Activated B cell treated with CpG ODN at 0.5 μM for 24 hours (primary cell): ENCODE results near the gene SDF4. TPM values are rescaled to one million over a fixed set of nuclear protein-coding genes. Genes with fewer than 3 reads are reported as not detected.

Experiments used
- ATAC-seq: fragments of 200-7000 bp; cut with Tn5 transposase; one replicate; pipeline ENCODE4 v1.10.0; 2021; ENCODE audit warnings: low read depth, mild to moderate bottlenecking, moderate library complexity
- CTCF ChIA-PET: fragments of 350-600 bp; sonication (Branson Sonifier 250); formaldehyde crosslinking; loops from one replicate; lab custom pipeline; 2021; ENCODE audit warnings: antibody characterized with exemption; lab: Charles Lee
- POLR2A ChIA-PET: fragments of 350-600 bp; sonication (Branson Sonifier 250); formaldehyde crosslinking; loops from one replicate; lab custom pipeline; 2021; ENCODE audit warnings: antibody characterized with exemption; lab: Charles Lee
- DNase-seq: peaks from one replicate; pipeline ENCODE4 v3.0.0; 2022
- H3K27ac Mint-ChIP-seq: one replicate; pipeline ENCODE4 v1.8.0; 2020; ENCODE audit warnings: mixed read lengths
- H3K27me3 Mint-ChIP-seq: one replicate; pipeline ENCODE4 v1.8.0; 2021; ENCODE audit warnings: mixed read lengths
- H3K36me3 Mint-ChIP-seq: one replicate; pipeline ENCODE4 v1.8.0; 2021; ENCODE audit warnings: low read depth, mixed read lengths
- H3K4me1 Mint-ChIP-seq: one replicate; pipeline ENCODE4 v1.8.0; 2021; ENCODE audit warnings: mixed read lengths
- H3K4me3 Mint-ChIP-seq: one replicate; pipeline ENCODE4 v1.8.0; 2020; ENCODE audit warnings: mild to moderate bottlenecking, mixed read lengths
- H3K9me3 Mint-ChIP-seq: one replicate; pipeline ENCODE4 v1.8.0; 2020; ENCODE audit warnings: mixed read lengths
- intact Hi-C: fragments of 100-400 bp; cut with micrococcal nuclease; formaldehyde crosslinking; loops from one replicate; pipeline ENCODE4 v1.15.1; 2024
- total RNA-seq: library from RNA; stranded (reverse); gene quantifications from 2 replicates; pipeline ENCODE4 v1.2.3, GENCODE V29; 2022
- TF ChIP-seq, protein P1 (sequence below): fragments of 200-600 bp; IDR thresholded peaks from one replicate; pipeline ENCODE4 v1.8.0; 2022; ENCODE audit warnings: antibody characterized with exemption, mild to moderate bottlenecking

SDF4 gene
- total RNA-seq, 1 donor from 2014 or later = 97.9 TPM

DNA sequence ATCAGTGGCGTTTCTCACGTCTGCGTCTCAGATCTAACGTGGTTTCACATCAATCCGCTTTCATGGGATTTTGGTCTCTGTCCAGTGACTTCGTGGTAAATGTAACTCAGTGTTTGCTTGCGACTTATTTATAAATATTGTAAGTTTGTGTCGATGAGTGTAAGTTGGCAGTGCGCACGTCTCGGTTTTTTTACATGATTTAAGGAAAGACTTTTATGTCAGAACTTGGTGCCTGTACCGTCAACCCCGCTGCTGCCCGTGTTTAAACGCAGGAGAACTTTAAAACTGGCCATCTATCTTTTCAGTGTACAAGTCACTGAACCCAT is 1.7 kb upstream of the SDF4 start:
- Mint-ChIP-seq H3K27ac (peak overlapping the region; percentile 46), H3K9me3 (no peaks in the 10 kb centered on the region), H3K27me3 (no peaks in the 10 kb centered on the region), H3K4me3 (peak overlapping the region; percentile 56), H3K36me3 (peaks cover 34% of the 10 kb centered on the region), H3K4me1 (peaks cover 48% of the 10 kb centered on the region)
- TF ChIP-seq, protein P1, sequence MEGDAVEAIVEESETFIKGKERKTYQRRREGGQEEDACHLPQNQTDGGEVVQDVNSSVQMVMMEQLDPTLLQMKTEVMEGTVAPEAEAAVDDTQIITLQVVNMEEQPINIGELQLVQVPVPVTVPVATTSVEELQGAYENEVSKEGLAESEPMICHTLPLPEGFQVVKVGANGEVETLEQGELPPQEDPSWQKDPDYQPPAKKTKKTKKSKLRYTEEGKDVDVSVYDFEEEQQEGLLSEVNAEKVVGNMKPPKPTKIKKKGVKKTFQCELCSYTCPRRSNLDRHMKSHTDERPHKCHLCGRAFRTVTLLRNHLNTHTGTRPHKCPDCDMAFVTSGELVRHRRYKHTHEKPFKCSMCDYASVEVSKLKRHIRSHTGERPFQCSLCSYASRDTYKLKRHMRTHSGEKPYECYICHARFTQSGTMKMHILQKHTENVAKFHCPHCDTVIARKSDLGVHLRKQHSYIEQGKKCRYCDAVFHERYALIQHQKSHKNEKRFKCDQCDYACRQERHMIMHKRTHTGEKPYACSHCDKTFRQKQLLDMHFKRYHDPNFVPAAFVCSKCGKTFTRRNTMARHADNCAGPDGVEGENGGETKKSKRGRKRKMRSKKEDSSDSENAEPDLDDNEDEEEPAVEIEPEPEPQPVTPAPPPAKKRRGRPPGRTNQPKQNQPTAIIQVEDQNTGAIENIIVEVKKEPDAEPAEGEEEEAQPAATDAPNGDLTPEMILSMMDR = no peak
- intact Hi-C loops = loop anchor here (5.0 kb wide), 1 partner anchor 91 kb away; no protein-coding TSS in a partner anchor
- ATAC-seq = no peak
- CTCF ChIA-PET = no interaction called here
- POLR2A ChIA-PET = no interaction called here
- no peak for DNase-seq

- Mint-ChIP-seq H3K36me3 (peaks cover 35% of the 10 kb centered on the region), H3K9me3 (no peaks in the 10 kb centered on the region), H3K4me1 (peaks cover 43% of the 10 kb centered on the region), H3K4me3 (peak overlapping the region; percentile 69), H3K27me3 (no peaks in the 10 kb centered on the region), H3K27ac (peak overlapping the region; percentile 46)
- intact Hi-C loops = loop anchor here (1.0 to 5.0 kb wide), 3 partner anchors 72 to 117 kb away; partner anchors contain the start of gene C1orf159
- CTCF ChIA-PET = no interaction called here
- DNase-seq (no peak), ATAC-seq (no peak)
- POLR2A ChIA-PET = interaction anchor here (2.2 kb wide), 1 partner anchor 111 kb away, joined by 16 read pairs; no protein-coding TSS in a partner anchor
- TF ChIP-seq, protein P1 = no peak
Measured at GRCh38 chr1:1232796-1233566, 1.2 kb upstream of the SDF4 start.

DNA sequence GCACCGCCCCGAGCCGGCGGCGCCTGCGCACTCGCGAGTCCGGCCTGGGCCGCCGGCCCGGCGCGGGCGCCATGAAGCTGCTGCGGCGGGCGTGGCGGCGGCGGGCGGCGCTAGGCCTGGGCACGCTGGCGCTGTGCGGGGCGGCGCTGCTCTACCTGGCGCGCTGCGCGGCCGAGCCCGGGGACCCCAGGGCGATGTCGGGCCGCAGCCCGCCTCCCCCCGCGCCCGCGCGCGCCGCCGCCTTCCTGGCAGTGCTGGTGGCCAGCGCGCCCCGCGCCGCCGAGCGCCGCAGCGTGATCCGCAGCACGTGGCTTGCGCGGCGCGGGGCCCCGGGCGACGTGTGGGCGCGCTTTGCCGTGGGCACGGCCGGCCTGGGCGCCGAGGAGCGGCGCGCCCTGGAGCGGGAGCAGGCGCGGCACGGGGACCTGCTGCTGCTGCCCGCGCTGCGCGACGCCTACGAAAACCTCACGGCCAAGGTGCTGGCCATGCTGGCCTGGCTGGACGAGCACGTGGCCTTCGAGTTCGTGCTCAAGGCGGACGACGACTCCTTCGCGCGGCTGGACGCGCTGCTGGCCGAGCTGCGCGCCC is 501 bp upstream of the SDF4 start, which contains the start of gene B3GALT6:
B3GALT6 (plus strand) TSS at position 30 of the 588 bp plus-strand sequence; CDS start at position 72, 42 bp downstream.
- DNase-seq (no peak), ATAC-seq (no peak)
- peaks cover 39% of the 10 kb centered on the region for H3K36me3 Mint-ChIP-seq
- H3K27ac Mint-ChIP-seq = peak within 1 kb of the TSS; percentile 83
- H3K27me3 Mint-ChIP-seq = no peaks in the 10 kb centered on the region
- H3K4me3 Mint-ChIP-seq = peak within 1 kb of the TSS; percentile 92
- ChIA-PET POLR2A (interaction anchor here (1.4 to 2.2 kb wide), 5 partner anchors 23 to 116 kb away, joined by 5 to 16 read pairs (median 8); partner anchors contain the start of genes C1orf159 and TNFRSF18), CTCF (interaction anchor here (0.6 kb wide), 1 partner anchor 110 kb away, joined by 3 read pairs; no protein-coding TSS in a partner anchor)
- peaks cover 40% of the 10 kb centered on the region for H3K4me1 Mint-ChIP-seq
- TF ChIP-seq, protein P1 = no peak
- H3K9me3 Mint-ChIP-seq = no peaks in the 10 kb centered on the region
- intact Hi-C loops = loop anchor here (1.0 to 5.0 kb wide), 3 partner anchors 73 to 116 kb away; partner anchors contain the start of gene C1orf159

DNA sequence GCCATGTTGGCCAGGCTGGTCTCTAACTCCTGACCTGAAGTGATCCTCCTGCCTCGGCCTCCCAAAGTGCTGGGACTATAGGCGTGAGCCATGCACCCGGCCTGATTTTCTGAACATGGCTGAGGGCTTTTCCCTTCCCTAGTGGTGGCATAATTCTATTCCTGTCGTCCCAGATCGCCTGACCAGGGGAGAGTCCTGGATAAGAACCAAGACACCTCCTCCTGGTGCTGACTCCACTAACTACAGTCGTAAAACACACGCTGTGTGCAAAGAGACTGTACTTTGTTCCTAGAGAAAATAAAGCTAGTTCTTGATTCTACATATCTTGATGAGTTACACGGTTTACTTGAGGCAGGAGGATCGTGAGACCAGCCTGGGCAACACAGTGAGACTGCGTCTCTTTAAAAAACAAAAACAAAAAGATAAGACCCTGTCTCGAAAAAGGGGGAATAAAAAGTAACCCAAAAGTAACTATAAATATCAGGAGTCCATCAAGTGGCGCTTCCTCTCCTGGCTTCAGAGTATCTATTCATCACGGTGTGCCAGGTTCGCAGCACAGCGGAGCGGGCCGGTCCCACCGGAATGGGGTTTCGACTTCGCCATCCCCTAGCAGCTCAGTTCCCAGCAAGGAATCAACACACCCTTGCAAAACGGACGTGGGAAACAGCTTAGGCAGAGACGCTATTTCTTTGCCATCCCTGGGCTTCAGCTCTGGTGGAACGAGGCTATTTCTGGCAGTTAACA is 973 bp downstream of the SDF4 start:
- no peaks in the 10 kb centered on the region for H3K9me3 Mint-ChIP-seq
- intact Hi-C loops = loop anchor here (2.0 to 5.0 kb wide), 2 partner anchors 22 to 89 kb away; no protein-coding TSS in a partner anchor
- ATAC-seq (no peak), DNase-seq (no peak)
- TF ChIP-seq, protein P1 = no peak
- ChIA-PET POLR2A (interaction anchor here (0.6 to 2.2 kb wide), 12 partner anchors 8 to 115 kb away, joined by 3 to 16 read pairs (median 6); partner anchors contain the start of genes C1orf159 and TNFRSF18), CTCF (interaction anchor here (0.8 to 1.9 kb wide), 2 partner anchors 108 to 166 kb away, joined by 3 to 6 read pairs; no protein-coding TSS in a partner anchor)
- H3K27ac Mint-ChIP-seq = peak overlapping the region; percentile 83
- H3K4me1 Mint-ChIP-seq = peaks cover 35% of the 10 kb centered on the region
- peaks cover 46% of the 10 kb centered on the region for H3K36me3 Mint-ChIP-seq
- H3K4me3 Mint-ChIP-seq = peak overlapping the region; percentile 92
- H3K27me3 Mint-ChIP-seq = no peaks in the 10 kb centered on the region
